ENCODE results near the gene SGK1. TPM values are rescaled to one million over a fixed set of nuclear protein-coding genes. Genes with fewer than 3 reads are reported as not detected.

Gene SGK1
- total RNA-seq, 1 experiment from 2014 or later, result 7.8 TPM

- Histone ChIP-seq H2AFZ (ENCODE audit: low read length) (no peak overlapping the region), H4K5ac (ENCODE audit: insufficient read length, low read depth, low read length) (no peak overlapping the region), H3K23me2 (ENCODE audit: insufficient read length, low read depth, low read length, poor library complexity, severe bottlenecking) (no peaks in the 10 kb centered on the region), H3K14ac (ENCODE audit: insufficient read depth, low read length) (no peak overlapping the region), H3K56ac (ENCODE audit: insufficient read length, low read depth, low read length) (no peak overlapping the region), H3T11ph (ENCODE audit: low read length) (no peak overlapping the region), H3K27me3 (ENCODE audit: insufficient read depth, low read length) (no peaks in the 10 kb centered on the region), H2BK15ac (ENCODE audit: low read depth, low read length) (no peak overlapping the region), H3K9ac (ENCODE audit: extremely low read depth, insufficient read length, low read length) (no peak overlapping the region), H2BK120ac (ENCODE audit: low read depth, low read length, poor library complexity, severe bottlenecking) (no peak overlapping the region), H3K18ac (ENCODE audit: insufficient read length, low read depth, low read length) (no peak overlapping the region), H3K79me2 (ENCODE audit: insufficient read depth, low read length) (no peaks in the 10 kb centered on the region), H3K4me2 (ENCODE audit: insufficient read depth, insufficient read length, low read length) (no peak overlapping the region), H3K23ac (ENCODE audit: insufficient read length, low read depth, low read length) (no peak overlapping the region), H3K4ac (ENCODE audit: low read depth, low read length) (no peak overlapping the region), H2AK5ac (ENCODE audit: insufficient read length, low read length) (no peak overlapping the region), H3K79me1 (ENCODE audit: insufficient read depth, low read depth, low read length, poor library complexity, severe bottlenecking) (no peaks in the 10 kb centered on the region), H3K4me1 (ENCODE audit: insufficient read depth, low read length) (no peaks in the 10 kb centered on the region), H4K20me1 (ENCODE audit: control insufficient read depth, insufficient read depth, insufficient read length) (no peaks in the 10 kb centered on the region), H3K9me3 (ENCODE audit: control insufficient read depth, low read depth, low read length) (no peaks in the 10 kb centered on the region), H2BK5ac (ENCODE audit: insufficient read length, low read length) (no peak overlapping the region), H2BK12ac (ENCODE audit: insufficient read length, low read depth, low read length) (no peak overlapping the region), H4K91ac (ENCODE audit: insufficient read length, low read depth, low read length) (no peak overlapping the region), H2BK20ac (ENCODE audit: low read depth, low read length, poor library complexity, severe bottlenecking) (no peak overlapping the region), H4K8ac (replicated peaks; ENCODE audit: insufficient read length, low read depth, low read length) (no peak overlapping the region), H3K27ac (ENCODE audit: insufficient read length, low read depth, low read length) (no peak overlapping the region)
- Mint-ChIP-seq H3K27ac (peak overlapping the region; percentile 71 to 96 (median 94); a peak in 5 of 7 replicates), H3K4me1 (peaks cover 2 to 3% of the 10 kb centered on the region in 2 experiments; a peak in 3 of 4 replicates), H3K9me3 (peaks cover 0 to 3% of the 10 kb centered on the region in 2 experiments; a peak in 1 of 5 replicates), H3K27me3 (ENCODE audit: low read depth) (peaks cover 1% of the 10 kb centered on the region; the same call in 1 of the 2 replicates), H3K4me3 (no peak overlapping the region), H3K36me3 (ENCODE audit: insufficient read depth in 1 of 3, low read depth in 3 of 3) (no peaks in the 10 kb centered on the region; a peak in 1 of 7 replicates)
- no CpG with 5 or more reads among the region's 5 CpGs for WGBS (ENCODE audit: extremely low coverage, insufficient read length, low lambda C conversion rate)
- TF ChIP-seq CTCF (conservative IDR thresholded peaks at IDR 0.05), result peak; percentile 87
- peak; percentile 73 for DNase-seq
Observed at GRCh38 chr6:134123666-134124208, 194.2 kb downstream of the SGK1 start.
